ENCODE measurements around the gene CBX1.
"Not testable (repeated sequence)": the region's sequence is repeated elsewhere in the genome, so short reads cannot be mapped to it uniquely, and the experiment has no call there.

Gene CBX1

DNA sequence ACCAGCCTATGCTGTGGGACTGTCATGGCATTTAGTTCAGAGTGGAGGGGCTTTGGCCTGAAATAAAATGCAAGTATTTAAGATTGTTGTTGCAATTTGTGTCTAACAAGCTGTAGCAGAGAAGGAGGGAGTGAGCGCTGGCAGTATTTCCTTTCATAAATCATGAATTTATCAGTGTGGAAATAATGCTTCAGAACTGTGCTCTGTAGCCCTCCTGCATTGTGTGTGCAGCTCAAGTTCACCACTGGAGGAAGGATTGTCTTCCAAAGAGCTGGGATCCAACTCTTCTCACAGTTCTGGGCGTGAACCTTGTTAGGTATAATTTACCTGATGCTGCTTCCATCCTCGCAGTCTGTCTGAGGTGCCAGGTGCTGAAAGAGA is 21.4 kb upstream of the CBX1 start:
- peak; percentile 84 for DNase-seq

DNA sequence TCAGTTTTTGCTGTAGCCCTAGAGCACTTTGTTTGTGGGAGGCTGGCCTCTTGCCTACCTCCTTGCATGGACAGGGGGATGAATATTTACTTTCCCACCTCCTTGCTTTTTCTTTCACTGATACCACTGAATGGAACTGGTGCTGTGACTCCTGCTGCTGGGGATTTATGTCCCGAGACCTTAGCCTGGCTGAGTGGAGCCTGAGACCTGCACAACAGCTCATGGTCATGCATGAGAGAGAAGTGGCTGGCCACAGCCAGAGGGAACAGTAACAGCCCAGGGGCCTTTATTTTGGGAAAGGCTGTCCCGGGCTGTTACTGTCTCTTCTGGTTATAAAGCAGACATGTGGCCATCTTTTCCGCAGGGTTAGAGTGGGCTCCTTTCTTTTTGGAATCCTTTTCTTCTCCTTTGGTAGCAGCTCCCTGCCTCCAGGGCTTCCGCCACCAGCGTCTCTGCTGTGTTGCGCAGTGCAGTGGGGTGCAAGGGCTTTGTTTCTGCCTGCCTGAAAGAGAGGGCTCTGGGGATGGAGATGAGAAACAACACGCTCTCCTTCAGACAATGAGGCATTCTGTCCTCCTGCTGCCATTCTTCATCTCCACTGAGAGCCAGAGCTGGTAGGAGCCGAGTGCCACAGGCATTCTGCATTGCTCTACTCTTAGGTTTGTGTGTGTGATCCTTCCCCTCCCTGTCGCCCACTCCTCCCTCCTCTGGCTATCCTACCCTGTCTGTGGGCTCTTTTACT is 20.8 kb upstream of the CBX1 start:
- peak; percentile 87 for DNase-seq

DNA sequence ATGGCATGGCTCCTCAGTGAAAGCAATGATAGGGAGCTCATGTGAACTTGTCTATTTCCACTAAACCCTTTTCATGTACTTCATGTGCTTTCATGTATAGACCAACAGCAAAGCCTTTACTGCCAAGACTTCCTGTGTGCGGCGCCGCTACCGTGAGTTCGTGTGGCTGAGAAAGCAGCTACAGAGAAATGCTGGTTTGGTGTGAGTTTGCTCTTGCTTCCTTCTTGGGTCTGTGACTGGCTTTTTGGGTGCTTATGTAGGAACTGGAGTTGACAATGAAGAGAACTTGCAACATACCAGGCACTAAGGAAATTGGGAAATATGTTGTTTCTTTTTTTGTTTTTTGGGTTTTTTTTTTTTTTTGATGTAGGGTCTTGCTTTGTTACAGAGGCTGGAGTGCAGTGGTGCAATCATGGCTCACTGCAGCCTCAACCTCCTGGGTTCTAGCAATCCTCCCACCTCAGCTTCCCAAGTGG is 12.0 kb upstream of the CBX1 start:
- DNase-seq: no peak

DNA sequence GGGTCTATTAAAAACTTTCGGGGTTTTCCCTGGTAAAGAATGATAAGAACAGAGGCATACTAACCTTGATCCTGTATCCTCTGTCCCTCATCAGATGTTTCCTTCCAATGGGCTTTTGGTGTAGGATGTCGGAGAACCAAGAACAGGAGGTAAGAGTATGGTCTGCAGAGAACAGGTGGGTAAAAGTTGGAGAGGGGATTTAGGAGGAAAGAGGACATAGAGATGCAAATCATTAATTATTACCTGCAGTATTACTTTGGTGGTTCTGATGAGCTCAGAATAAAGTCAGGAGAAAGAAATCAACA is 10.6 kb upstream of the CBX1 start:
- no peak for DNase-seq

DNA sequence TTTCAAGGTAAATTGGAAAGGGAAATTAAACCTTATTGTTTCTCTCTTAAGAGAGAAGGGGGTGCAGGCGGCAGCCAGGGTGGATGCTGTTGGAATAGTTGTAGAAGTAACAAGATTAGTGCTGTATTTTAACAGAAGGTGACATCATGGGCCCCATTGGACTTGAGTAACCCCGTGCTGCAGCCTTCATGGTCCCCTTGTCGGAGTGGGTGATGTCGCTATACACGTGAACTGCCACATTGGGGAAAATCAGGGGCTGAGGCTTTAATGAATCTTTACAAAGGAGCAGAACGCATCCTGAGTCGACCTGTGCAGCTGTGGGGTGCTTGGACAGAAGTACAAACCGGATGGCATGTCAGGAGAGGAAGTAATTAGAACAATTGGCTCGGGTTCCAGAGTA is 9.5 kb upstream of the CBX1 start:
- DNase-seq: no peak

DNA sequence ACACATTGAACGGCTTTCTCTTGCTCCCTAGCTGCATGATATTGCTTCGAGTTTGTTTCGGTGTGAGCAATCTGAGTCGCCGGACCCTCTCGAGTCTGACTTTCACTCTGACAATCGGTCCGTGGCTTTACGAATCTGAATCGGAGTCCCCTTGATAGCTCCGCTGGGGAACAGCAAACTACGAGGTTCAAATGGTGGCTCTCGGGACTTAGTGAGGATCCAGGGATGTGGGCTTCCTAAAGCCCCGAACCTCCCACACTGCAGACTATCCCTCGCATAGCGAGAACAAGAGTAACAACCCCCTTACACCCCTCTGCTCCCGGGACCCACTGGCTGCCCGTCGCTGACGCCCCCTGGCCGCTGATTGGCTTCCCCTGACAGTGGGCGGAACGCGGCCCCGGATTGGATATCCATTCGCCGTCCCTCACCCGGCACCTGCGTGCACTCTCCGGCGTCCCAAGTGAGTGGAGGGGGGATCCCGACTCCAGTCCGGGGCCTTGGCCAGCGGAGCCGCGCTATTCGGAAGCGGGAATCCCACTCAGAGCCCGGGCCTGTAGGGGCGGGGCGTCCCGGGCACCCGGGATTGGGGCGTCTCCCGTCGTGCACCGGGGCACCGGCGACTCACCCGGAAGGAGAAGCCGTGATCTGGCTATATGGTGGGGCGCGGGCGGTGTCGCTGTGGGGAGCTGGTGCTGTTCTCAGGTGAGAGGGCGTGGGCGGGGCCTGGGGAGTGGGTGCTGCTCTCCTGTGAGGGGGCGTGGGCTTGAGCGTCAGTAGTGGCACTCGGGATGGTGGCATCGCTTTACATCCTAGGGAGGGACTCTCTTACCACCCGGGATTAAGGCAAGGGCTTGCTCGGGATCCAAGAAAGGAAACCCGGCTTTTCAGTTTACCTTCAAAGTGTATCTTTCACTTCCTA is 6.1 kb upstream of the CBX1 start, which contains the start of gene SNX11:
TSS of gene SNX11 (plus strand) at position 630 of the 919 bp plus-strand sequence. CDS start 4,278 bp downstream, outside the sequence.
- DNase-seq: peak; percentile 99

DNA sequence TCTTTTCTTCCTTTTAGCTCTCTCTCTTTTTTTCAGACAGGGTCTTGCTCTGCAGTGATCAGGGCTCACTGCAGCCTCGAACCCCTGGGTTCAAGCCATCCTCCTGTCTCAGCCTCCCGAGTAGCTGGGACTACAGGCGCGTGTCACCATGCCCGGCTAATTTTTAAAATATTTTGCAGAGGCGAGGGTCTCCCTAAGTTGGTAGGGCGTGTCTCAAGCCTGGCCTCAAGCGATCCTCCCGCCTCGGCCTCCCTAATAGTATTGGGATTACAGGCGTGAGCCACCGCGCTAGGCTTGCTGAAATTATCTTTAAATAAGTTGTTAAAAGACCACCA is 5.5 kb upstream of the CBX1 start:
- no peak for DNase-seq

DNA sequence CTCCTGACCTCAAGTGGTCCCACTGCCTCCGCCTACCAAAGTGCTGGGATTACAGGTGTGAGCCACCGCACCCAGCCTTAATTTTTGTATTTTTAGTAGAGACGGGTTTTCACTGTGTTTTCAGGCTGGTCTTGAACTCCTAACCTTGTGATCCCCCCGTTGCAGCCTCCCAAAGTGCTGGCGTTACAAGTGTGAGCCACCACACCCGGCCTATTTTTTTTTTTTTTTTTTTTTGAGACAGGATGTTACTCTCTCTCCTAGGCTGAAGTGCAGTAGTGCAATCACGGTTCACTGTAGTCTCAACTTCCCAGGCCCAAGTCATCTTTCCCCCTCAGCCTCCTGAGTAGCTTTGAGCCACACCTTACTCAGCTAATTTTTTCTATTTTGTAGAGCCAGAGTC is 3.2 kb upstream of the CBX1 start:
- no peak for DNase-seq

DNA sequence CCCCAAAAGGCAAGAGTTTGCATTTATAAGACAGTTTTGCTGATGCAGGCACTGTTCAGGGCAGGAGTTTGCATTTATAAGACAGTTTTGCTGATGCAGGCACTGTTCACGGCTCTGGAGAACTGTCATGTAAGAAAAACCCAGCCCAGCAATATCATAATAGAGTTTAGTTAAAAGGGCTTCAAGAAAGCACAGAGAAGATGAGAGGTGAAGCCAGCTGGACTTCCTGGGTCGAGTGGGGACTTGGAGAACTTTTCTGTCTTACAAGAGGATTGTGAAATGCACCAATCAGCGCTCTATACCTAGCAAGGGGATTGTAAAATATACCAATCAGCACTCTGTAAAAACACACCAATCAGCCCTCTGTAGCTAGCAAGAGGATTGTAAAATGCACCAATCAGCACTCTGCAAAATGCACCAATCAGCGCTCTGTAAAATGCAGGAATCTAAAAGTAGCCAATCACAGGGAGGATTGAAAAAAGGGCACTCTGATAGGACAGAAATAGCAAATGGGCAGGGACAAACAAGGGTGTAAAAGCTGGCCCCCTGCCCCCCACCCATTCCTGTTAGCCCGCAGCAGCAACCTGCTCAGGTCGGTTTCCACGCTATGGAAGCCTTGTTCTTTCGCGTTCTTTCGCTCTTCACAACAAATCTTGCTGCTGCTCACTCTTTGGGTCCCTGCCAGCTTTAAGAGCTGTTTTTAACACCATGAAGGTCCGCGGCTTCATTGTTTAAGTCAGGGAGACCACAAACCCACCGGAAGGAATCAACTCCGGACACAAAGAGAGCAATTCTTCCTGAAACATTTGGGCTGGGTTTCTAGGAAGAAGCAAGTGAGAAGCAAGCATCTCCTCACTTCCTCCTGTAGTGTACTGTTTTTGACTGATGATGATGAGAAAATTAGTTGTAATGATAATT is 1.8 kb upstream of the CBX1 start:
- no peak for DNase-seq

DNA sequence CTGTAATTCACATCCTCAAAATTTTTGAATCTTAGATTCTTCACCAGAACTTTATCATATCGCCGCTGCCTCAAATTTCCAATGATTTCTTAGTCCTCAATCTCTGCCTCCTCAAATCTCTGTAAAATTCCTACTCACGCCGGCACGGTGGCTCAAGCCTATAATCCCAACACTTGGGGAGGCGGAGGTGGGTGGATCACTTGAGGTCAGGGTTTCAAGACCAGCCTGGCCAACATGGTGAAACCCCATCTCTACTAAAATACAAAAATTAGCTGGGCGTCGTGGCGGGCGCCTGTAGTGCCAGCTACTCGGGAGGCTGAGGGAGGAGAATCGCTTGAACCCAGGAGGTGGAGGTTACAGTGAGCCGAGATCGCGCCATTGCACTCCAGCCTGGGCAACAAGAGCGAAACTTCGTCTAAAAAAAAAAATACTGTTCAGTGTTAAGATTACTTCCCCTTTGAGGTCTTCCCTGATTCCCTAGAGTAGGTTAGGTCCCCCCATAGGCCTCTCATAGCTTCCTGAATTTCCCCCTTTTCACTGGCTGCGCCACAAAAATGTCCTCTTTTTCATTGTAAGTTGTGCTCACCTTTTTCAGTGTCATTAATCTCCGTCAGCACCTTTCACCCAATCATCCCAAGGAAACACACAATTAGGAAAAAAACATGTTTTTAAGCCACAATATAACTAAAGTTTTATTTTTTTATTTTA is 919 bp upstream of the CBX1 start:
- no peak for DNase-seq

DNA sequence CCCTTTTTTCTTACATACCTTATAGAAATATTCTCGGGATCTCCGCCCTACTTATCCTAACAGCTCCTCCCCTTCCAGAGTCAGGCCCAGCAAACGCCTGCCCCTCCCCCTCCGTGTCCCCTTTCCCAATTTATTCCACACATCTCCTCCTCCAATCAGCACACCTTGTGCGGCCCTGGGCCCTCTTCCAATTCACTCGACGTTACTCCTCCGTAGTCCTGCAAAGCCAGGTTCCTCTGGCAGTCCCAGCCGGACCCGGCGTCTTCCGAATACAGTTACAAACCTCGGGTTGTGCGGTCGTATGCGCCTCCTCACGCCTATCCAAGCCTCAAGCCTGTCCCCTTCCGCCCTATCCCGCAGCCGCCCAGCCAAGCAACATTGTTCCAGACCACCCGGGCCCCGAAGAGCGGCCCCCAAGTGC is 677 bp downstream of the CBX1 start:
- DNase-seq: peak; percentile 75

DNA sequence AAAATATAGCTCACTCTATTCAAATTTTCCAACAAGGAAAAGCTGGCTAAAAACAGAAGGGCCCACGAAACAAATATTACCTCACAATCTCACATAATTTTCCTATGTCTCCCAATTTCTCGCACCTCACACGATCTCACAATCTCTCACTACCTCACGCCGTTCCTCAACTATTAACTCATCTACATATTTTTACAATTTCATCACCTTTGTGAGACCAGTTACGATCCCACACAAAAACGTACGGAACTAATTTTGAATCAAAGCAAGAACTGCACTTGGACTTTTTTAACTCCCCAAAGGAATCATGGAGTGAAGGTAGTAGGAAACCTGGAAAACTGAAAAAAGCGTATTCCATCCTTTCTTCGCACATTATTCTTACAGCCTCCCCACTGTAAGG is 1.1 kb downstream of the CBX1 start:
- no peak for DNase-seq

DNA sequence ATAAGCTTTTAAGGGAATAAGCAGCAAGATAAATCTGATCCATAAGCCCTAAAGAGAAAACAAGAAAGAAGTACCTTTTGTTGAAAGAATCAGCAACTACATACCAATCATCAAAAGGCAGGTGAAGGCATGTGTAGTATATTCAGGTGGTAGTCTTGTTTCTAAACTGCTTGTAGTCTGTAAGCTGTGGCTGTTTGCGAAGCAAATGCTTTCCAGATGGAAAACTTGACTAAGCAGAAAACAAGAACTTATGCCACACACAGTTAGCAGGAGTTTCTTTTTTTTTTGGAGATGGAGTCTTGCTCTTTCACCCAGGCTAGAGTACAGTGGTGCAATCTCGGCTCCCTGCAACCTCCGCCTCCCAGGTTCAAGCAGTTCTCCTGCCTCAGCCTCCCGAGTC is 5.7 kb downstream of the CBX1 start:
- no peak for DNase-seq

DNA sequence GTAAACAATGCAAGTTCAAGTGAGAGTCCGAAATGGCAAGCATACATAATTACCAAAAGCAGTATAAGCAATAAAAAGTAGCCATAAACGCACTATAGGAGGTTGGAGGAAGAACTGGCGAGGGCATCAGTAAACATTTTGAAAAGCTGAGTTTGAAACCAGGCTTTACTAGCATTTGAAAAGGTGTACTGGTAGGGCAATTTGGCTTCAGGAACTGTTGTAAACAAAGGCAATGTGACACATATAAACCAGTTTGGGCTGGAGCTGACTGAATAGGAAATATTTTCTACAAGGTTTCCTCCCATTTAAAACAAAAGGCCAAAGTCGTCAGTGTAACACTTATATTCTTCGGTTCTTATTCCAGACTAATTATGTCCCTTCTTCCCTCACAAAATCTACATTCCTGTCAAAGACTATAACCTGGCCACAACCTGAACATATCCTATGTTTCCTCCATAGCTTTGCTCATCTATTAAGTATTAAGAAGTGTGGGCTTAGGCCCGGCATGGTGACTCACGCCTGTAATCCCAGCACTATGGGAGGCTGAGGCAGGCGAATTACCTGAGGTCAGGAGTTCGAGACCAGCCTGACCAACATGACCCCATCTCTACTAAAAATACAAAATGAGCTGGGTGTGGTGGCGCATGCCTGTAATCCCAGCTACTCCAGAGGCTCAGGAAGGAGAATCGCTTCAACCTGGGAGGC is 7.8 kb downstream of the CBX1 start:
- DNase-seq: no peak

DNA sequence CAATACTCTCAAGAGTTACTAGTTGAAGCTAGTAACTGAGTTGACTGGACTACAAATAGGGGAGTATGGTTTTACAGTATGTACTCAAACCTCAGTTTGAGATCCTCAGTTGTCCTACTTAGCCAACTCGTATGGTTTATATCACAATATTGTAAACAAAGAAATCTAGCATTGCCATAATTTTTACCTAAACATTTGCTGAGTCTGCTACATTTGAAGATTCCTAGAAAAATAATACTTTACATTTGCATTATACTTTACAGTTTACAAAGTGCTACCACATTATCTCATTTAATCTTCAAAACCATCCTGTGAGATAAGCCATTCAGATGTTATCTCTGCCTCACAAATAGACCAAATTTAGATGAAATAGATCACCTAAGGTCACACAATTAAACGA is 16.3 kb downstream of the CBX1 start:
- no peak for DNase-seq

DNA sequence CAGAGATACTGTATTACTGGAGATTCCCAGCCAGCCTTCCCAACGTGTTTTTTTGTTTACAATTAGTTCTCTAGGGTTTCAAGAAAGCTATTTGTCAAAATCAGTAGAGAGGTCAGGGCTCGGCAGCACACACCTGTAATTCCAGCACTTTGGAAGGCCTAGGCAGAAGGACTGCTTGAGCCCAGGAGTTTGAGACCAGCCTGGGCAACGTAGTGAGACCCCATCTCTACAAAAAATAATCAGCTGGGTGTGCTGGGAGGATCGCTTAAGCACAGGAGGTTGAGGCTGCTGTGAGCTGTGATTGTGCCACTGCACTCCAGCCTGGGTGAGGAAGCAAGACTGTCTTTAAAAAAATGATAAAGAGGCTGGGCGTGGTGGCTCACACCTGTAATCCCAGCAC is 19.4 kb downstream of the CBX1 start:
- no peak for DNase-seq

DNA sequence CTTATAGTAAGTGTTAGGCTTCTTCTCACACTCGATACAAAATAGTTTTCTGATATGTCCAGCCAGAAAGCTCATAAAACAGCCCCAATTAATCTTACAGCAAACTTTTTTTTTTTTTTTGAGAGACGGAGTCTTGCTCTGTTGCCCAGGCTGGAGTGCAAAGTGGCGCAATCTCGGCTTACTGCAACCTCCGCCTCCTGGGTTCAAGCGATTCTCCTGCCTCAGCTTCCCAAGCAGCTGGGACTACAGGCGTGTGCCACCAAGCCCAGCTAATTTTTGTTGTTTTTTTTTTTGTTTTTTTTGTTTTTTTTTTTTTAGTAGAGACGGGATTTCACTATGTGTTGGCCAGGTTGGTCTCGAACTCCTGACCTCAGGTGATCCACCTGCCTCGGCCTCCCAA is 24.1 kb downstream of the CBX1 start:
- DNase-seq: not testable (repeated sequence)

DNA sequence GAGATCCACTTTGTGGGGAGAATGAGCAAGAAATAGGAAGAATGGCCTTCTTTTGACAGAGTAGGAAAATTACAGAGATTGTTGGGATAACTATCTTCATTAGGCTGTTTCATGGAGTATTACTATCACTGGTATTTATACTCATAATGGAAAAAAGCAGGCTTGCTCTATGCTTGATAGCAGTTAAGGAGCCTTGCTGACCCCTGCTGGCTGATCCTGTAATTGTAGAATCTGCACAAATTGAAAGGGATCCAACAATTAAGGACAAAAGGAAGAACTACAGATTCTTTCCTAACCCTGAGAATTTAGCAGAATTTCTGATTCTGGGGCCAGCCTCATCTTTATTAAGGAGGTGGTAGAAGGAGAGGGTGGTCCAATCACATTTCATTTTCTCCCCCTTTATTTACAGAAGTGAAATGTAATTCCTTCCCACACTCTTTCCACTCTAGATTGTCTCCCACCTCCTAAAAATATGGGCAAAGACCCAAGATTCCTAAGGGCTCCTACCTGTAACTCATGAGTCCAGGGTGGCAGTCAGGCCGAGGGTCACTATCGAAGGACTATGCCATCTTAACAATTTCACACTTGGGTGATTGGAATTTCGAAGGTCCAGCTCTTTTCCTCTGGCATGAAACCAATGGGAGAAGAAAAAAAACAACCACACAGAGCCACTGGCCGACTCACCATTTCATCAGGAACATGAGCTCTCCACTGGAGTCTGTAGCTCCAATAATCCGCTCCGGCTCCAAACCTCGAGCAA is 26.8 kb downstream of the CBX1 start:
- peak; percentile 24 for DNase-seq

DNA sequence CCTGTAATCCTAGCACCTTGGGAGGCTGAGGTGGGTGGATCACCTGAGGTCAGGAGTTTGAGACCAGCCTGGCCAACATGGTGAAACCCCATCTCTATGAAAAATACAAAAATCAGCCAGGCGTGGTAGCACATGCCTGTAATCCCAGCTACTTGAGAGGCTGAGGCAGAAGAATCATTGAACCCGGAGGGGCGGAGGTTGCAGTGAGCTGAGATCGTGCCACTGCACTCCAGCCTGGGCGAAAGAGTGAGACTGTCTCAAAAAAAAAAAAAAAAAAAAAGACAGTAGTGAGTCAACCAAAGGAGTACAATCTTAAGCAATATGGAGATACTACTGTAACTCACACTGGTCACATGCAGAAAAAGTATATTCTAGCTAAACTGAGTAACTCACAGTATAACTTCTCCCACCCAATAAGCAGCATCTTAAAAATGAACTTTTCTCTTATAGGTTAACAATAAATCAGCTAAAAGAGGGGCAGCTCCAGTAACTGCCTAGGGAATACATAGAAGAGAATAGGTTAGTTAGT is 27.6 kb downstream of the CBX1 start:
- not testable (repeated sequence) for DNase-seq

DNA sequence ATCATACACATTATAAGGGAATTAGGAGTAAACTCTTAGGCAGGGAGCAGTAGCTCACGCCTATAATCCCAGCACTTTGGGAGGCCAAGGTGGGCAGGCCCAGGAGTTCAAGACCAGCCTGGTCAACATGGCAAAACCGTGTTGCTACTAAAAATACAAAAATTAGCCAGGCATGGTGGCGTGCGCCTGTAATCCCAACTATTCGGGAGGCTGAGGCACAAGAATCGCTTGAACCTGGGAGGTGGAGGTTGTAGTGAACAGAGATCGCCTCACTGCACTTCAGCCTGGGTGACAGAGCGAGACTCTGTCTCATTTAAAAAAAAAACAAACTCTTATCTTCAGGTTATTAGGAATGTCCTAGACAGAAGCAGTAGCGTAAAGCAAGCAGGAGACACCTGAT is 28.5 kb downstream of the CBX1 start:
- not testable (repeated sequence) for DNase-seq

DNA sequence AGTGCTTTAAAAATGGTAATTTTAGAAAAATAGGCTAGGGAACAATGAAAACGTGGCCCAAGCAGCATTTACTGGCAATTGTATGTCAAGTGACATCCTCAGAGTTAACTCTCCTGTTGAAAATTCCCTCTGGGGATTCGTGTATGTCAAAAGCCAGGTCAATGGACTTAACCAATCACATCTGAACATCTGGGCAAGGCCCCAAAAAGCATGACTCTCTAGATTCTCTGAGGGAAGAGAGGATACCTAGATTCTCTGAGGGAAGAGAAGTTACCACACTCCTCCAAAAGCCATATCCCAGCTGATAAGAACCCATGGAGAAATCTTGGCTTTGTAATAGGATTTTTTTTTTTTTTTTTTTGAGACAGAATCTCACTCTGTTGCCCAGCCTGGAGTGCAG is 29.6 kb downstream of the CBX1 start:
- no peak for DNase-seq
